ENCODE measurements around the gene KIAA1755. TPM values are rescaled to one million over a fixed set of nuclear protein-coding genes. Genes with fewer than 3 reads are reported as not detected.

The KIAA1755 gene
- total and polyA plus RNA-seq, 2 of the 4 experiments (the other 2 are of a cell fraction): 2.5 to 5.1 TPM

DNA sequence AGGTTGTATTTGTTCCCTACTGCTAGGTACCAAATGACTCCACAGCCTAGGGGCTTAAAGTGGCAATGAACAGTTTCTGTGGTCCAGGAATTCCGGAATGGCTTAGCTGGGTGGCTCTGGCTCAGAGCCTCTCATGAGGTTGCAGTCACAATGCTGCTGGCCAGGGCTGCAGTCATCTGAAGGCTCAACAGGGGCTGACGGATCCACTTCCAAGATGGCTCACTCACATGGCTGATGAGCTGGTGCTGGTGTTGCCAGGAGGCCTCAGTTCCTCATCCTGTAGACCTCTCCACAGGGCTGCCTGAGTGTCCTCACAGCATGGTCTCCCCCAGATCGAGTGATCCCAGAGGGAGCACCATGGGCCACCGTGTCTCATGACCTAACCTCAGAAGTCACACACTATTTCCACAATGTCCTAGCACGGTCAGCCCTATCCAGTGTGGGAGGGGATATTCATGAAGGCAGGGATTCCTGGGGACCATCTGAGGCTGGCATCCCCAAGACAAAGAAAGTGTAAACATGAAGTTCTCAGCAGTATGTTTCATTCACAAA, 24.4 kb upstream of the KIAA1755 start:
- CTCF ChIA-PET: no interaction called here
- in situ Hi-C loops (cut with MboI; ENCODE audit: low sequenced_read_pairs): no loop called here
- 100% methylated on average over 1 of the region's 5 CpGs; no CpG with 5 or more reads in 1 of the 2 experiments for WGBS, 2 experiments (ENCODE audit: extremely low coverage in 2 of 2, insufficient read length in 1 of 2)

More for the DNA sequence above, 24.4 kb upstream of the KIAA1755 start:
- no peaks in the 10 kb centered on the region for H3K36me3 ChIP-seq (ENCODE audit: control insufficient read depth, insufficient read depth, low read length)
- ATAC-seq (ENCODE audit: low read depth) (no peak), DNase-seq (no peak)
- no peak overlapping the region for H2BK5ac ChIP-seq (ENCODE audit: low read depth, low read length, poor library complexity, severe bottlenecking)
- no peak overlapping the region; the same call in 1 of the 2 replicates for H4K91ac ChIP-seq (ENCODE audit: insufficient read depth, low read depth, low read length)
- H3K4ac ChIP-seq (ENCODE audit: low read depth, low read length): no peak overlapping the region
- no peak overlapping the region for H3K4me2 ChIP-seq (ENCODE audit: low read depth, low read length)
- H3K27me3 ChIP-seq (ENCODE audit: control insufficient read depth, insufficient read depth, low read length): no peaks in the 10 kb centered on the region
- H4K5ac ChIP-seq (ENCODE audit: low read depth, low read length): no peak overlapping the region
- dilution Hi-C loops (cut with HindIII; ENCODE audit: low sequenced_read_pairs, unreplicated experiment) (no loop called here), intact Hi-C loops (cut with micrococcal nuclease) (no loop called here)
- no peak overlapping the region for H2BK120ac ChIP-seq (ENCODE audit: low read depth, low read length)
- no peaks in the 10 kb centered on the region for H4K20me1 ChIP-seq (ENCODE audit: insufficient read depth, low read length)
- H2BK20ac ChIP-seq (ENCODE audit: low read depth, low read length): no peak overlapping the region
- no peak for TF ChIP-seq SMC3 (IDR thresholded peaks at IDR 0.05; ENCODE audit: low read depth, low read length)
- TF ChIP-seq NFE2L2 (IDR thresholded peaks at IDR 0.05; ENCODE audit: low read depth, low read length): no peak
- TF ChIP-seq CEBPB (IDR thresholded peaks at IDR 0.05; ENCODE audit: low read depth, low read length): no peak
- TF ChIP-seq MXI1 (IDR thresholded peaks at IDR 0.05; ENCODE audit: borderline replicate concordance, low read depth, low read length): no peak
- TF ChIP-seq BHLHE40 (IDR thresholded peaks at IDR 0.05; ENCODE audit: low read depth, low read length): no peak
- no peak for TF ChIP-seq POLR2A (IDR thresholded peaks at IDR 0.05; ENCODE audit: low read depth, low read length)
- no peak for TF ChIP-seq RAD21 (IDR thresholded peaks at IDR 0.05; ENCODE audit: low read length)
- no peak for TF ChIP-seq CHD1 (IDR thresholded peaks at IDR 0.05; ENCODE audit: low read depth, low read length)
- TF ChIP-seq FOS (IDR thresholded peaks at IDR 0.05; ENCODE audit: low read depth, low read length): no peak
- no peak for TF ChIP-seq RFX5 (IDR thresholded peaks at IDR 0.05; ENCODE audit: low read depth, low read length)
- TF ChIP-seq, protein P1, sequence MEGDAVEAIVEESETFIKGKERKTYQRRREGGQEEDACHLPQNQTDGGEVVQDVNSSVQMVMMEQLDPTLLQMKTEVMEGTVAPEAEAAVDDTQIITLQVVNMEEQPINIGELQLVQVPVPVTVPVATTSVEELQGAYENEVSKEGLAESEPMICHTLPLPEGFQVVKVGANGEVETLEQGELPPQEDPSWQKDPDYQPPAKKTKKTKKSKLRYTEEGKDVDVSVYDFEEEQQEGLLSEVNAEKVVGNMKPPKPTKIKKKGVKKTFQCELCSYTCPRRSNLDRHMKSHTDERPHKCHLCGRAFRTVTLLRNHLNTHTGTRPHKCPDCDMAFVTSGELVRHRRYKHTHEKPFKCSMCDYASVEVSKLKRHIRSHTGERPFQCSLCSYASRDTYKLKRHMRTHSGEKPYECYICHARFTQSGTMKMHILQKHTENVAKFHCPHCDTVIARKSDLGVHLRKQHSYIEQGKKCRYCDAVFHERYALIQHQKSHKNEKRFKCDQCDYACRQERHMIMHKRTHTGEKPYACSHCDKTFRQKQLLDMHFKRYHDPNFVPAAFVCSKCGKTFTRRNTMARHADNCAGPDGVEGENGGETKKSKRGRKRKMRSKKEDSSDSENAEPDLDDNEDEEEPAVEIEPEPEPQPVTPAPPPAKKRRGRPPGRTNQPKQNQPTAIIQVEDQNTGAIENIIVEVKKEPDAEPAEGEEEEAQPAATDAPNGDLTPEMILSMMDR (conservative IDR thresholded peaks at IDR 0.05; ENCODE audit: low read depth, low read length): no peak
- TF ChIP-seq, protein P2, sequence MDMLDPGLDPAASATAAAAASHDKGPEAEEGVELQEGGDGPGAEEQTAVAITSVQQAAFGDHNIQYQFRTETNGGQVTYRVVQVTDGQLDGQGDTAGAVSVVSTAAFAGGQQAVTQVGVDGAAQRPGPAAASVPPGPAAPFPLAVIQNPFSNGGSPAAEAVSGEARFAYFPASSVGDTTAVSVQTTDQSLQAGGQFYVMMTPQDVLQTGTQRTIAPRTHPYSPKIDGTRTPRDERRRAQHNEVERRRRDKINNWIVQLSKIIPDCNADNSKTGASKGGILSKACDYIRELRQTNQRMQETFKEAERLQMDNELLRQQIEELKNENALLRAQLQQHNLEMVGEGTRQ (IDR thresholded peaks at IDR 0.05; ENCODE audit: low read depth, low read length): no peak
- TF ChIP-seq, protein P3, sequence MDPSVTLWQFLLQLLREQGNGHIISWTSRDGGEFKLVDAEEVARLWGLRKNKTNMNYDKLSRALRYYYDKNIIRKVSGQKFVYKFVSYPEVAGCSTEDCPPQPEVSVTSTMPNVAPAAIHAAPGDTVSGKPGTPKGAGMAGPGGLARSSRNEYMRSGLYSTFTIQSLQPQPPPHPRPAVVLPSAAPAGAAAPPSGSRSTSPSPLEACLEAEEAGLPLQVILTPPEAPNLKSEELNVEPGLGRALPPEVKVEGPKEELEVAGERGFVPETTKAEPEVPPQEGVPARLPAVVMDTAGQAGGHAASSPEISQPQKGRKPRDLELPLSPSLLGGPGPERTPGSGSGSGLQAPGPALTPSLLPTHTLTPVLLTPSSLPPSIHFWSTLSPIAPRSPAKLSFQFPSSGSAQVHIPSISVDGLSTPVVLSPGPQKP (IDR thresholded peaks at IDR 0.05; ENCODE audit: borderline replicate concordance, low read depth, low read length): no peak
- TF ChIP-seq MAFK (IDR thresholded peaks at IDR 0.05; ENCODE audit: low read depth, low read length): no peak
- TF ChIP-seq MAZ (IDR thresholded peaks at IDR 0.05; ENCODE audit: borderline replicate concordance, low read depth, low read length): no peak
- TF ChIP-seq RCOR1 (IDR thresholded peaks at IDR 0.05; ENCODE audit: insufficient replicate concordance, low read length): no peak
- no peak overlapping the region for H3K23ac ChIP-seq (ENCODE audit: low read depth, low read length)
- H4K8ac ChIP-seq (ENCODE audit: low read depth in 2 of 2, low read length in 2 of 2): no peak overlapping the region
- peak overlapping the region; percentile 50 for H2AK9ac ChIP-seq (replicated peaks; ENCODE audit: low read depth, low read length, poor library complexity)
- peaks cover 14% of the 10 kb centered on the region for H3K4me1 ChIP-seq (ENCODE audit: control insufficient read depth, insufficient read depth, low read length)
- no TSS peak for BruUV-seq (replicated peaks)
- H3K9me1 ChIP-seq (ENCODE audit: insufficient read depth, low read length): peaks cover 4% of the 10 kb centered on the region
- peaks cover 3% of the 10 kb centered on the region; the same call in 1 of the 2 replicates for H3K9me3 ChIP-seq (ENCODE audit: control insufficient read depth, insufficient read depth, low read length)
- 0 out of 2 replicates have a peak overlapping the region, but pooled peaks have one; percentile 24 for H2AK5ac ChIP-seq (ENCODE audit: low read depth, low read length)
- H3K4me3 ChIP-seq (ENCODE audit: insufficient read depth, low read depth, low read length): no peak overlapping the region
- no peak overlapping the region for H2BK15ac ChIP-seq (ENCODE audit: low read depth, low read length)
- H3K56ac ChIP-seq (ENCODE audit: extremely low read depth, insufficient read depth, low read length): no peak overlapping the region
- H3K14ac ChIP-seq (replicated peaks; ENCODE audit: low read depth, low read length): peak overlapping the region; percentile 45; the same call in 1 of the 2 replicates
- no peak overlapping the region for H3K18ac ChIP-seq (ENCODE audit: low read depth, low read length)
- H2AFZ ChIP-seq (replicated peaks; ENCODE audit: low read length, poor library complexity): no peak overlapping the region
- H3K79me1 ChIP-seq (ENCODE audit: low read depth in 1 of 2, low read length in 2 of 2): no peaks in the 10 kb centered on the region
- H3K9ac ChIP-seq (ENCODE audit: low read depth, low read length): no peak overlapping the region
- no peak overlapping the region for H3K27ac ChIP-seq (ENCODE audit: insufficient read depth, low read length)
- POLR2A ChIA-PET (ENCODE audit: unreplicated experiment): no interaction called here

Data from IMR-90 (cell line).